H9 (cell line): ENCODE measurements around the gene CMTM8. TPM values are rescaled to one million over a fixed set of nuclear protein-coding genes. Genes with fewer than 3 reads are reported as not detected.

Source experiments
- DNase-seq: peaks from one replicate; pipeline ENCODE4 v3.0.0-alpha.2; 2017
- H2AFZ ChIP-seq: one replicate; pipeline ENCODE4 v1.6.1; 2013; ENCODE audit warnings: mild to moderate bottlenecking, low read length, control low read depth, moderate library complexity
- H2AK5ac ChIP-seq: 2 replicates; pipeline ENCODE4 v1.6.1; 2013; ENCODE audit warnings: low read length, control low read depth, mixed read lengths; ENCODE audit not compliant: insufficient read length
- H2BK120ac ChIP-seq: one replicate; pipeline ENCODE4 v1.6.1; 2013; ENCODE audit warnings: low read depth, mild to moderate bottlenecking, low read length, control low read depth, inconsistent platforms; ENCODE audit not compliant: poor library complexity, severe bottlenecking
- H2BK12ac ChIP-seq: 2 replicates; pipeline ENCODE4 v1.6.1; 2013; ENCODE audit warnings: low read length, control low read depth, mixed read lengths, low read depth; ENCODE audit not compliant: insufficient read length
- H2BK15ac ChIP-seq: 2 replicates; pipeline ENCODE4 v1.6.1; 2013; ENCODE audit warnings: low read depth, low read length, control low read depth
- H2BK20ac ChIP-seq: one replicate; pipeline ENCODE4 v1.6.1; 2013; ENCODE audit warnings: low read depth, mild to moderate bottlenecking, low read length, control low read depth, inconsistent platforms; ENCODE audit not compliant: poor library complexity, severe bottlenecking
- H2BK5ac ChIP-seq: 2 replicates; pipeline ENCODE4 v1.6.1; 2013; ENCODE audit warnings: low read length, control low read depth, mixed read lengths; ENCODE audit not compliant: insufficient read length
- H3K14ac ChIP-seq: 2 replicates; pipeline ENCODE4 v1.6.1; 2013; ENCODE audit warnings: low read length, control low read depth; ENCODE audit not compliant: insufficient read depth
- H3K18ac ChIP-seq: 2 replicates; pipeline ENCODE4 v1.6.1; 2013; ENCODE audit warnings: low read depth, mild to moderate bottlenecking, mixed read lengths, low read length, control low read depth; ENCODE audit not compliant: insufficient read length
- H3K23ac ChIP-seq: 2 replicates; pipeline ENCODE4 v1.6.1; 2013; ENCODE audit warnings: low read length, control low read depth, mixed read lengths, low read depth; ENCODE audit not compliant: insufficient read length
- H3K23me2 ChIP-seq: 2 replicates; pipeline ENCODE4 v1.6.1; 2013; ENCODE audit warnings: low read depth, mild to moderate bottlenecking, mixed read lengths, low read length, control low read depth; ENCODE audit not compliant: insufficient read length, poor library complexity, severe bottlenecking
- H3K27ac ChIP-seq: 2 replicates; pipeline ENCODE4 v1.5.1; 2013; ENCODE audit warnings: low read length, control low read depth, mixed read lengths, low read depth; ENCODE audit not compliant: insufficient read length
- H3K27me3 ChIP-seq: 2 replicates; pipeline ENCODE4 v1.6.1; 2013; ENCODE audit warnings: low read length, control low read depth, inconsistent platforms; ENCODE audit not compliant: insufficient read depth
- H3K4ac ChIP-seq: 2 replicates; pipeline ENCODE4 v1.6.1; 2013; ENCODE audit warnings: low read depth, mild to moderate bottlenecking, control low read depth, inconsistent platforms, low read length, moderate library complexity
- H3K4me1 ChIP-seq: 2 replicates; pipeline ENCODE4 v1.6.1; 2013; ENCODE audit warnings: low read length, control low read depth, inconsistent platforms; ENCODE audit not compliant: insufficient read depth
- H3K4me2 ChIP-seq: 2 replicates; pipeline ENCODE4 v1.6.1; 2013; ENCODE audit warnings: low read length, control low read depth, mixed read lengths; ENCODE audit not compliant: insufficient read length, insufficient read depth
- H3K56ac ChIP-seq: 2 replicates; pipeline ENCODE4 v1.6.1; 2013; ENCODE audit warnings: low read depth, mild to moderate bottlenecking, mixed read lengths, low read length, control low read depth; ENCODE audit not compliant: insufficient read length
- H3K79me1 ChIP-seq: 2 replicates; pipeline ENCODE4 v1.6.1; 2013; ENCODE audit warnings: low read depth, mild to moderate bottlenecking, moderate library complexity, low read length, control low read depth, inconsistent platforms; ENCODE audit not compliant: insufficient read depth, poor library complexity, severe bottlenecking
- H3K79me2 ChIP-seq: 2 replicates; pipeline ENCODE4 v1.6.1; 2013; ENCODE audit warnings: low read length, control low read depth, inconsistent platforms; ENCODE audit not compliant: insufficient read depth
- H3K9ac ChIP-seq: 2 replicates; pipeline ENCODE4 v1.6.1; 2013; ENCODE audit warnings: low read length, control low read depth, mixed read lengths; ENCODE audit not compliant: insufficient read length; ENCODE audit errors: extremely low read depth
- H3K9me3 ChIP-seq: one replicate; pipeline ENCODE4 v1.6.1; 2013; ENCODE audit warnings: low read depth, low read length, inconsistent platforms; ENCODE audit not compliant: control insufficient read depth
- H3T11ph ChIP-seq: one replicate; pipeline ENCODE4 v1.6.1; 2013; ENCODE audit warnings: mild to moderate bottlenecking, low read length, control low read depth, inconsistent platforms
- H4K20me1 ChIP-seq: one replicate; pipeline ENCODE4 v1.6.1; 2013; ENCODE audit not compliant: control insufficient read depth, insufficient read length, insufficient read depth
- H4K5ac ChIP-seq: 2 replicates; pipeline ENCODE4 v1.6.1; 2013; ENCODE audit warnings: low read depth, mild to moderate bottlenecking, mixed read lengths, low read length, control low read depth; ENCODE audit not compliant: insufficient read length
- H4K8ac ChIP-seq: replicated peaks from 2 replicates; pipeline ENCODE4 v1.6.1; 2013; ENCODE audit warnings: low read length, control low read depth, mixed read lengths, low read depth; ENCODE audit not compliant: insufficient read length
- H4K91ac ChIP-seq: 2 replicates; pipeline ENCODE4 v1.6.1; 2013; ENCODE audit warnings: low read depth, mild to moderate bottlenecking, moderate library complexity, mixed read lengths, low read length, control low read depth; ENCODE audit not compliant: insufficient read length
- H3K27ac Mint-ChIP-seq, 3 experiments: 2 replicates in 2 of 3; 3 replicates in 1 of 3; pipeline ENCODE4 v1.8.0; 2020 to 2021; ENCODE audit warnings: mixed read lengths in 3 of 3, mild to moderate bottlenecking in 1 of 3, moderate library complexity in 1 of 3
- H3K27me3 Mint-ChIP-seq: 2 replicates; pipeline ENCODE4 v1.8.0; 2021; ENCODE audit warnings: low read depth, mild to moderate bottlenecking, moderate library complexity, mixed read lengths
- H3K36me3 Mint-ChIP-seq, 3 experiments: 2 replicates in 2 of 3; 3 replicates in 1 of 3; pipeline ENCODE4 v1.8.0; 2020 to 2021; ENCODE audit warnings: low read depth in 3 of 3, mixed read lengths in 3 of 3; ENCODE audit not compliant: insufficient read depth in 1 of 3
- H3K4me1 Mint-ChIP-seq, 2 experiments: 2 replicates each; pipeline ENCODE4 v1.8.0; 2020; ENCODE audit warnings: mixed read lengths in 2 of 2
- H3K4me3 Mint-ChIP-seq, 2 experiments: 2 replicates in 1 of 2; 3 replicates in 1 of 2; pipeline ENCODE4 v1.8.0; 2020 to 2021; ENCODE audit warnings: mild to moderate bottlenecking in 2 of 2, mixed read lengths in 2 of 2, moderate library complexity in 1 of 2
- H3K9me3 Mint-ChIP-seq, 2 experiments: 2 replicates in 1 of 2; 3 replicates in 1 of 2; pipeline ENCODE4 v1.8.0; 2020; ENCODE audit warnings: mild to moderate bottlenecking in 2 of 2, mixed read lengths in 2 of 2, moderate library complexity in 1 of 2
- WGBS: extraction: QIAGEN DNeasy Blood & Tissue Kit; methylation state at CpG from one replicate; pipeline ENCODE4 v1.1.7; 2013; ENCODE audit warnings: missing lambda C conversion rate, low lambda C conversion rate, mixed read lengths; ENCODE audit not compliant: insufficient read length; ENCODE audit errors: extremely low coverage; 5-methylcytosine and 5-hydroxymethylcytosine counted together
- total RNA-seq: library from RNA; stranded (reverse); gene quantifications from 2 replicates; pipeline ENCODE4 v1.2.1, GENCODE V29; 2021
- TF ChIP-seq, protein P1 (sequence below): fragments of 200-600 bp; sonication (generic); conservative IDR thresholded peaks from 3 replicates; pipeline ENCODE4 v1.8.0; 2021; ENCODE audit warnings: antibody characterized with exemption, mild to moderate bottlenecking

The CMTM8 gene
- total RNA-seq, 1 experiment from 2014 or later: 4.0 TPM

DNA sequence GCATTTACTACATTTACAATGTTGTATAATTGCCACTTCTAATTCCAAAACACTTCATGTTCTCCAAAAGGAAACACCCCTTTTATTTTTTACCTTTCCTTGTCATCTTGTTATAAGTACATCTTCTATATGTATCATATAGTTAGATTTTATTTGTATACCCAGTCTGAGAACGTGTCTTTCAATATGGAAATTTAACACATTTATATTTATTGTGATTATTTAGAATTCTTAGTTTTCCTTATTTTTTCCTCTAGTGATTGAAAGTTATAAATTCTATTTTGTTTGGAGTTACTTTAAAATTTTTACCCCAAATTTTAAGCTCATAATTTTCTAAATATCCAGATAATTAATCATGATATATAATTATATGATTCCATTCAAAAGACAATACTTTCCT is 15.8 kb downstream of the CMTM8 start:
- Histone ChIP-seq H3K14ac (no peak overlapping the region), H3K18ac (no peak overlapping the region), H3K9me3 (no peaks in the 10 kb centered on the region), H3K4me2 (no peak overlapping the region), H4K5ac (no peak overlapping the region), H3K4me1 (no peaks in the 10 kb centered on the region), H3T11ph (no peak overlapping the region), H3K23me2 (no peaks in the 10 kb centered on the region), H2BK120ac (no peak overlapping the region), H2BK5ac (no peak overlapping the region), H2AK5ac (no peak overlapping the region), H2BK20ac (no peak overlapping the region), H2AFZ (no peak overlapping the region), H4K20me1 (no peaks in the 10 kb centered on the region), H3K56ac (no peak overlapping the region), H4K8ac (no peak overlapping the region), H3K4ac (no peak overlapping the region), H3K27me3 (no peaks in the 10 kb centered on the region), H3K79me1 (no peaks in the 10 kb centered on the region), H3K9ac (no peak overlapping the region), H2BK15ac (no peak overlapping the region), H4K91ac (no peak overlapping the region), H3K23ac (no peak overlapping the region), H3K79me2 (no peaks in the 10 kb centered on the region; the same call in 1 of the 2 replicates), H3K27ac (no peak overlapping the region), H2BK12ac (no peak overlapping the region)
- H3K4me3 Mint-ChIP-seq: no peak overlapping the region
- peaks cover 8 to 21% (median 9%) of the 10 kb centered on the region in 3 experiments for H3K36me3 Mint-ChIP-seq
- TF ChIP-seq, protein P1, sequence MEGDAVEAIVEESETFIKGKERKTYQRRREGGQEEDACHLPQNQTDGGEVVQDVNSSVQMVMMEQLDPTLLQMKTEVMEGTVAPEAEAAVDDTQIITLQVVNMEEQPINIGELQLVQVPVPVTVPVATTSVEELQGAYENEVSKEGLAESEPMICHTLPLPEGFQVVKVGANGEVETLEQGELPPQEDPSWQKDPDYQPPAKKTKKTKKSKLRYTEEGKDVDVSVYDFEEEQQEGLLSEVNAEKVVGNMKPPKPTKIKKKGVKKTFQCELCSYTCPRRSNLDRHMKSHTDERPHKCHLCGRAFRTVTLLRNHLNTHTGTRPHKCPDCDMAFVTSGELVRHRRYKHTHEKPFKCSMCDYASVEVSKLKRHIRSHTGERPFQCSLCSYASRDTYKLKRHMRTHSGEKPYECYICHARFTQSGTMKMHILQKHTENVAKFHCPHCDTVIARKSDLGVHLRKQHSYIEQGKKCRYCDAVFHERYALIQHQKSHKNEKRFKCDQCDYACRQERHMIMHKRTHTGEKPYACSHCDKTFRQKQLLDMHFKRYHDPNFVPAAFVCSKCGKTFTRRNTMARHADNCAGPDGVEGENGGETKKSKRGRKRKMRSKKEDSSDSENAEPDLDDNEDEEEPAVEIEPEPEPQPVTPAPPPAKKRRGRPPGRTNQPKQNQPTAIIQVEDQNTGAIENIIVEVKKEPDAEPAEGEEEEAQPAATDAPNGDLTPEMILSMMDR: no peak
- peaks cover 14 to 16% of the 10 kb centered on the region in 2 experiments for H3K9me3 Mint-ChIP-seq
- no peaks in the 10 kb centered on the region for H3K27me3 Mint-ChIP-seq
- no peak for DNase-seq
- no peaks in the 10 kb centered on the region for H3K4me1 Mint-ChIP-seq
- no peak overlapping the region for H3K27ac Mint-ChIP-seq
- no CpG with 5 or more reads among the region's 1 CpG for WGBS
